NCI-H345 treated with DMSO at 0.1 percent for 48 hours (cell line): Measurements from ENCODE around the gene ZNF292.
"Not testable (repeated sequence)": the region's sequence is repeated elsewhere in the genome, so short reads cannot be mapped to it uniquely, and the experiment has no call there.

Experiments used
- DNase-seq: peaks from one replicate; lab custom pipeline; 2025; ENCODE audit not compliant: unreplicated experiment; lab: John Stamatoyannopoulos, UW

Gene ZNF292

DNA sequence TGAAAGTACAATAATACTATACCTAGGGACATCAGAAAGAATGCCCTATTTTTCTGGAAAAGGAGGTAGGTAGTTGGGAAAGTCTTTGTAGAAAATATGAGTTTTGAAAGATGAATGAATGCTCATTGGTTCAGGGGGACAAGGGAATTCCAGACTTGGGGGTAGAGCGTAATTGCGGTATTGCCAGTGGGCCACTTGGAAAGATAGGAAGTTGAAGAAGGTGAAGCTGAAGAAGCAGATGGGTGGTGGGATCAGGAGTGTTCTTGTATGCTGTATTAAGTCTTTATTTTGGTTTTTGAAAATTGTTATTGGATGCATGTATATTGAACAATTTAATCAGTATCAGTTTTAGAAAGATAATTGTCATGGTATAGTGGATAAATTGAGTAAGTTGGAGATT, 109.1 kb downstream of the ZNF292 start:
- no peak for DNase-seq

DNA sequence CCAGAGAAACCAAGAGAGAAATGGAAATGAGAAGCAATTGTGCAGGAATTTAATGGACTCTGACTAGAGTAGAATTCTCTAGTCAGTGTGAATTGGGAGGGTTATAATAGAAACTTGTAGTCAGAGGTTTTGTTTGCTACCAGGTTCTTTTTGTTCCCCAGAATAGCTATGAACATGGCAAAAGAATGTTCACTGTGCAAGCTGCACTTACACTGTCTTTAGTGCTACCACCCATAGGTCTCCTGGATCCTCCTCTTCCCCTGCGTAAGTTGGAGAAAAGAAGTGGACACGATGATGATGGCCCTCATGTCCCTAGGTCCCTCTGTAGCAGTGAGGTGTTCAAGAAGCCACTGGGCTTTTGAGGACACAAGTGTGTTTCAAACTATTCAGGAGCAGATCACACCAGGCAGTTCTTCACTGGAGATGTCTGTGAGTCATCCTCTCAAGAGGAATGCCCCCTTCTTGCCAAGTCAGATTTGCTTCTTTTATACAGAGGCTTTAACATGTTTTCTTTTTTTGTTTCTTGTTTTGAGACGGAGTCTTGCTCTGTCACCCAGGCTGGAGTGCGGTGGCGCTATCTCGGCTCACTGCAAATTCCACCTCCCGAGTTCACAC, 119.4 kb downstream of the ZNF292 start:
- DNase-seq, result no peak

DNA sequence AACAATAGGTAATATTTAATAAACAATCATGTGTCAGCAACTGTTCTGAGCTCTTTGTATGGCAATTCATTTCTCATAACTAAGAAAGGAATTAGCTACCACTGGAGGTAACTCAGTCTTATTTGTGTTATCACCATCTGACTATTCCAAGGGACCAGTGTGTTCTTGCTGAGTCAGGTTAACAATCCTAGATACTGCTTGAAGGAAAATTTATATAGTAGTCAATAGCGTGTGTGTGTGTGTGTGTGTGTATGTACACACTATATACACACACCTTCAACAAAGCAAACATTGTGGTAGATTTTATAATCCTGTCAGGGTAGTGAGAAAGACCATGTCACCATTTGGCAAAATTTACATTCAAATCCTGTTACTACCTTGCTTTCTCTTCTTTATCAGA, 121.3 kb downstream of the ZNF292 start:
- no peak for DNase-seq

DNA sequence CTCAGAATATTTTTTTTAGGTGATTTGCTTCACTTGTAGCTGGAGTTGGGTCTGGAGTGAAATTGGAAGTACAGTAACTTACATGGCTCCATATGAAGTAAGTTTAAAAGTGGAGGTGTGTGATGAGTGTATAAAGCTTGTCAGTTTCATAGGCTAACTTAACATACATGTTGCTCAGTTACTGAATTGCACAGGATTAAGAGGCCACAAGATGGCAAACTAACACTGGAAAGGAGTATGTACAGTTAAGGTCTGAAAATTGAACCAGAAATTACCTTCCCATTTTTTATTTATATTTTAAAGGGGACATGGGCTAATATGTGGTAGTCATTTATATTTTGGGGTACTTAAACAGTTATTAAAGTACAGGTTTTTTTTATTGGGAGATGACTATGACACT, 121.8 kb downstream of the ZNF292 start:
- DNase-seq, result peak; percentile 2

DNA sequence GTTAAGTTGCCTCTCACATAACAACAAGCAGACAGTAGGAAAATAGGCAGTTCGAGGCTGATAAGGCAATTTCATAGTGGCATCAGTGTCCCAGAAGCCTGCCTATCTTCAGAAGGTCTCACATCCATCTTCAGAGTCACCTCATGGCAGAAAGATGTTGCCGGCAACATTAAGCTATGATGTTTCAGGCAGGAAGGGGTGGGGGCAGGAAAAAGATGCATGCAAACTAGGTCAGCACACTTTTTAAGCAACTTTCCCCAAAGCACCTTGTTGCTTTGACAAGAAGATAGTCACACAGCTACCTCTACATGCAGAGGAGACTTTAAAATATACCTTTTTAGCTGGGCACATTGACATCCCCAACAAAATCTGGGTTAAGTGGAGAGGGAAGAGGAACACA, 123.8 kb downstream of the ZNF292 start:
- no peak for DNase-seq

DNA sequence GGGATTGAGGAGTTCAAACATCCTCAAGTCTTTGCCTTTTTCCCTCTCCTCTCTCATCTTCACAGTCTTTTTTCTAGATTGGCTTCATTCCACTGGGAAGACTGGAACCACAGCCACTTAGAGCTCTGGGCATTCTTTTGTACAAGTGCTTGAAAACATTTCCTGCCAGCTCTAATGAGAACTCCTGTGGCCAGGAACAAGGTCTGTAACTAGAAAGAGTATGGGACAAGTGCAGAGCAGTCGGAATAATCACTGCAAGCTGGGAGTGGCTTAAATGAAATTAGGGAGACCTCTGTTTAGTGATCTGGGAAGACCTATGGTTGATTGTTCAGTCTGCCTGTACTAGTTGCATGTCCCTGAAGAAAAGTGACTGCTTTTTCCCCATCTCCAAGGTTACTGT, 126.1 kb downstream of the ZNF292 start:
- DNase-seq, result no peak

DNA sequence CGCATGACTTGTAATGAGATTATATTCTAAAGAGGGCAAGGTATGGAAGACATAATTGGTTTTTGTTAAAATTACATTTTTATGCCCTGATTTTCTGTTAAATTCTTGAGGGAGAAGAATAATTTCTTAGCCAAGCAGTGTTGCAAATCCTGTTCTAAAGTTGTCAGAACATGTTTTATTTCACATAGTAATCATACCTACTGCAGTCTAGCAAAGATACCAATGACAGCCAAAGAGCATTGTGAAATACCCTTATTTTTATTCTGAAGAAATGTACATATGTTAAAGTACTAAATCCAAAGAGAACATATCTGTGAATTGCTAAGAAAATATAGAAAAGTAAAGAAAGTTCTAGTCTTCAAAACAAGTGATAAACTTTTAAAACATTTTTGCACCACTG, 127.4 kb downstream of the ZNF292 start:
- no peak for DNase-seq

DNA sequence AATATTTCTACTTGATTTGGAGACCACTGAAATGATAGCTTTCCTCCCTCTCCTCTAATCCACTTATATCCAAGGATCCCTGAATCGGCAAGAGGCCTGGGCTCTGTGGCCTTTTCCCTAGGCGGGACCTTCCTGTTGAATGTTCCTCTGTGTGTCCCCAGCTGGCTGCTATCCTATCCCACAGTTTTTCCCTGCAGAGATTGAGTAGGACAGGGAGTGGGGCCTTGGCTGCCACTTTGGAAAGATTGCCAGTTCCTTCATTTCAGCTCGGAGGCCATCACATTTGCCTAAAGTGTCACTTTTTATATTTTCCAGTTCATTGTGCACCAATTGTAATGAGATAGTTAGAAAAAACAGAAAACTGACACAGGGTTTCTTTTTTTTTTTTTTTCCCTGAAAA, 128.1 kb downstream of the ZNF292 start:
- no peak for DNase-seq

DNA sequence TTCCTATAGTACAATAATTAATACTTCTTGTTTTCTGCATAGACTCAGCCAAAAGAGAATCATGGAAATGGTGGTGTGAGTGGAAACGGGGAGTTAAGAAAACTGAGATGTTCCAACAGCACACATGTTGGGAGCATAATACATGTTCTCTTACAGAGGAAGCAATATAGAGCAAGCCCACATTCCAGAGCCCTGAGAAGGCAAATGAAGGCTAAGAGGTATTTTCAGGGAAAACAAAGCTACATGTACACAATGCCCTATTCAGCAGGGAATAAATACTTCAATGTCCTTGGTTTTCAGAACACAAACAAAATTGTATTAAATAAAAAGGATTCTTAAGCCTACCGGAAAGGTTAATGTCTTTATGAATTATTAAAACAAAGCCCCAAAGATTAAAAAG, 131.9 kb downstream of the ZNF292 start:
- DNase-seq, result no peak

DNA sequence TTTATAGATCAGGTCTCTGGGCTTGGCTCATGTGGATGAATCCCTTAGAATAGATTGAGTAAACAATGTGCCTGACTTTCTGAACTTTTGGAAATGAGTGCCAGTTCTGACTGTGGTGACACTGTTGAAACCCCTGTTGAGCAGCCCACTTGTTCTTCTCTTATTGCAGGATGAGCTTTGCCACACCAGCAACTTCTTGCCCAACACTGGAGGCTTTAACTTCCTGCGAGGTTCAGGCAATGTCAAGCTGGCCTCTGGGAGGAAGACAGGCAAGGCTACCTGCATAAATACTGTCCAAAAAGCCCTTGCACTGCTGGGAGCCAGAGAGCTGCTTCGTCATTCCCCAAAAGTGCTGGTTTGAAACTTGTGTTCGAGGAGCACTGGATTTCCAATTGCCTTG, 134.2 kb downstream of the ZNF292 start:
- no peak for DNase-seq

DNA sequence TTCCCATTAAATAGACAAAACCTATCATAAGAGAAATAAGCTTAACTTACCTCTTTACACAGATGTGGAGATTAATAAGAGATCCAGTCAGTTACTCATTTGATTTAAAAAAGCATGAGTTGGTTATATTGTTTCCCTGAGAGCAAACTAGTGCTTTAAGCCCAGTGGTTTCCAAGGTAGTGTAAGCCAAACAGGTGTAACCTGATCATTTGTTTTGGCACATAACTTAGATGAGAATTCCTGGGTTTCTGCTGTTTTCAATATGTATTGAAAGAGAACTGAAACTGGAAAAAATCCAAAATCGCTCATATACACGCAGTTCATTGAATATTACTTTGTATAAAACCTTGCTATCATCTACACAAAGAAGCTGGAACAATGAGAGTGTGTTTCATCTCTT, 136.5 kb downstream of the ZNF292 start:
- DNase-seq, result no peak

DNA sequence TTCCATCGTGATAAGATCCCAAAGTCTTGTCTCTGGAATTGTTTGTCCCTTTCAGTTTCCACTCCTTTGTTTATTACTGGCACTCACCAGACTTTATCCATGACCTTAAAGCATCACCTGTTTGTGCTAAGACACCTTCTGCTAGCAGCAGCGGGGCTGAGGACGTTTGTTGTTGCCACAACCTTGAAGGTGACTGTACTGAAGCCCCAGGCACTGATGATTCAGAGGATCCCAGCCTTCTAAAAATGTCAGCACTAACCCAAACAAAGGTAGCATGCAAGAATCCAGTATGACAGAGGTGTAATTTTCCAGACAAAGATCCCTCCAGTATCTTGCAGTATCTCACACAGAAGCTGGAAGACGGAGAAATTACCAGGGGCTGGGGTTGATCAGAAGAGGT, 138.2 kb downstream of the ZNF292 start:
- no peak for DNase-seq

DNA sequence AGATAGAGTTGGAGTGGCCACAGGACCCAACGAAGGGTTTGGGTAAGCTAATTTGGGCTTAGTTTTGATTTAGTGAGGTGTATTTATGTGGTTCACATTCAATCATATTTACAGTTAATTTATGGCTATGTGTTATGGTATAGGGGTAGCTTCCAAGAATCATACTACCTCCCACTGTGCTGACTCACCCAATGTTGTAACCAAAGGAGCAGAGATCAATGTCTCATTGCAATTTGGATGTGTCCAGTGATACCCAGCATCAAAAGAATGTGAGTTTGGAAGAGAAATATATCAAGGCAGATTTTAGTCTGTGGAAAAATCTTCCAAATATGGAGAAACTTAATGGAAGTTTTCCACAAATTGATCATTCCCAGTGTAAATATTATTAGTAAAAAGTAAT, 141.8 kb downstream of the ZNF292 start:
- no peak for DNase-seq

DNA sequence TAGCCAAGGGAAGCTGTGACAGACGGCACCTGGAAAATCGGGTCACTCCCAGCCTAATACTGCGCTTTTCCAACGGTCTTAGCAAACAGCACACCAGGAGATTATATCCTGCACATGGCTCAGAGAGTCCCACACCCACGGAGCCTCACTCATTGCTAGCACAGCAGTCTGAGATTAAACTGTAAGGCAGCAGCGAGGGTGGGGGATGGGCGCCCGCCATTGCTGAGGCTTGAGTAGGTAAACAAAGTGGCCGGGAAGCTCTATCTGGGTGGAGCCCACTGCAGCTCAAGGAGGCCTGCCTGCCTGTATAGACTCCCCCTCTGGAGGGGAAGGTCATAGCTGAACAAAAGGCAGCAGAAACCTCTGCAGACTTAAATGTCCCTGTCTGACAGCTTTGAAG, 145.9 kb downstream of the ZNF292 start:
- DNase-seq, result not testable (repeated sequence)

DNA sequence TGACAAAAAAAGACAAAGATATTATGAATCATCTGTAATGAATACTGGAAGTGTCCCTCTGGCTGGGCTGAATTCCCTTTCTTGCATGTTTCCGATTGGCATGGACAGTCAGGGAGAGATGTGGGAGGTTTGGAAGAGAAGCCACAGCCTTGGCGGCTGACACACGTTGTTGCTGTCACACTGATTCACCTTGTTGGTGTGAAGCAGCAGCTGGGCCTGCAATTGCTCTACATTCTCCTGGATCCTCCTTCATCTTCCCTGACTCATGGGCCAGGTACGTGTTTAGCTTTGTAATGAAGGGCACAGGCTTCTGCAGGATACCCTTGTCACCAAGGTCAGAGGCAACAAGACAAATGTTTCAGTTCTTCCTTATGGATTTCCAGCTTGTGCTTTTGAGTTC, 153.6 kb downstream of the ZNF292 start:
- DNase-seq, result no peak

DNA sequence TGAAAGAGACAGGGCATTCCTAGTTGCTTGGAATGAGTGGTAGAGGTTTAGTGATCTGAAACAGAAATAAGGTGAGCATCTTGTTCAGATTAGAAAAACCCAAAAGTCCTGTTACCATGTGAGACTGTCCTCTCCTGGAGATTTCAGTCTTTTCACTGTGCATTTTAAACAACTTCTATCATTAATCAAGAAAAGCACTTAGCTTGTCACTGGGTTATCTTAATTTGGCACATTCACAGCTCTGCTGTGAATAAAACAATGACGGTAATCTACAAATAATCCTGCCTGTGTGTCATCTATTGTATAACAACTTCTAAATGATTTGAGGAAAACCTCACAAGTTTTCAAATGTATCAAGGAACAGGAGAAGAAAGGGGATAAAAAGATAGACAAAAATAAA, 157.5 kb downstream of the ZNF292 start:
- DNase-seq, result no peak
